Thoracic aorta (tissue), 2 donors: ENCODE measurements around the gene DAP3. TPM values are rescaled to one million over a fixed set of nuclear protein-coding genes. Genes with fewer than 3 reads are reported as not detected.

Experiments
- ATAC-seq: fragments of 150-250 bp; one replicate; pipeline ENCODE4 v1.8.0; 2017; ENCODE audit warnings: low read depth; ENCODE audit not compliant: insufficient number of reproducible peaks, low FRiP score
- DNase-seq: peaks from one replicate; pipeline ENCODE4 v3.0.0-alpha.2; 2020; ENCODE audit warnings: low spot score
- H3K27ac ChIP-seq, 2 donors: fragments of 200-600 bp; sonication (generic); 1 replicate in 1 of 2; 2 replicates in 1 of 2; pipeline ENCODE4 v1.5.1; 2016; ENCODE audit warnings: mild to moderate bottlenecking in 2 of 2, moderate library complexity in 2 of 2
- H3K27me3 ChIP-seq: fragments of 200-600 bp; sonication (generic); replicated peaks from 2 replicates; pipeline ENCODE4 v1.6.0; 2016; ENCODE audit warnings: mild to moderate bottlenecking; ENCODE audit not compliant: insufficient read depth
- H3K36me3 ChIP-seq: fragments of 200-600 bp; sonication (generic); one replicate; pipeline ENCODE4 v1.5.1; 2016
- H3K4me1 ChIP-seq, 2 donors: fragments of 200-600 bp; sonication (generic); 1 replicate in 1 of 2; 2 replicates in 1 of 2; pipeline versions ENCODE4 v1.5.1 to v1.6.0; 2016; ENCODE audit warnings: low read depth in 2 of 2, mild to moderate bottlenecking in 1 of 2; ENCODE audit not compliant: control insufficient read depth in 1 of 2
- H3K4me3 ChIP-seq: fragments of 200-600 bp; sonication (generic); 2 replicates; pipeline ENCODE4 v1.5.1; 2016; ENCODE audit warnings: mild to moderate bottlenecking
- H3K9me3 ChIP-seq: fragments of 200-600 bp; sonication (generic); 2 replicates; pipeline ENCODE4 v1.5.1; 2016
- total RNA-seq, 2 donors: library from RNA; depleted of rRNA; stranded (reverse); fragments of >200 nt; gene quantifications; one replicate each; pipeline versions ENCODE4 v1.1.0 to v1.2.3, GENCODE V29; 2016
- TF ChIP-seq, protein P1 (sequence below): fragments of 200-600 bp; sonication (generic); IDR thresholded peaks from one replicate; pipeline ENCODE4 v1.5.1; 2019; ENCODE audit warnings: antibody characterized with exemption

The DAP3 gene
- total RNA-seq, 2 donors from 2014 or later = 56.5 to 113 TPM

DNA sequence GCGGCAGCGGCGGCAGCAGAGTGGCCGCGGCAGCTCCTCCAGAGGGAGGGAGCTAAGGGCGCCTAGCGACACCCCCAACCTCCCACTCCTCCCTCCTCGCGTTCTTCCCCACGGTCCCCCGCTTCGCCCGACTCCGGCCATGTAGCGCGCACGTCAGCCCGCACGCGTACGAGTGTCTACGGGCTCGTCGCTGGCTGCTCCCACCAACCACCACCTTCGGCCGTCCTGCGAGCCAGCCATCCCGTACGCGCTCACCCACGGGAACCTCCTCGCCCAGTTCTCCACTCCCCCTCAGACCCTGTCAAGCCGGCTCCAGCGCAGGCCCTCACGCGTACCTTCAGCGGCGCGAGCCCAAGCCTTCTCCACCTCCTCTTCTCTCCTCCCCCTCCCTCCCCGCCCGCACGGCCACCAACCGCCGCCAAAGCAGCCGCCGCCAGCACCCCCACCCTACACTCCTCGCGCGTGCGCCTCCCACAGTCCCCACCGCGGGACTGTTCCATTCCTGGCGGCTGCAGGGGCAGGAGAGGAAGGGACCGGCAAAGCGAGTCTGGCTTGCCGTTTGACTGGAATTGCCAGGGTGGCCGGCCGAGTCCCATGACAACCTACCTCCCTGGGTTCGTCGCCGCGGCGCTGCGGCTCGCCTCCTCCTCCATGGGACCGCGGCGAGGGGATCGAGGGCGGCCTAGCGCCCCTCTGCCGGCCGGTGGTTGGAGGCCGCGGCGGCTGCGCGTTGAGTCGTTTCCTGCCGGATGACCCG, 389 bp upstream of the DAP3 start, which contains the start of gene YY1AP1:
Gene YY1AP1 (minus strand): TSS at position 451 of the 757 bp plus-strand sequence. CDS start 8,338 bp downstream, outside the sequence.
- DNase-seq (peak; percentile 71), ATAC-seq (peak; percentile 88)
- Histone ChIP-seq H3K27me3 (no peaks in the 10 kb centered on the region), H3K4me1 (peaks cover 24 to 46% of the 10 kb centered on the region in 2 donors), H3K9me3 (no peaks in the 10 kb centered on the region), H3K4me3 (peak within 1 kb of the TSS; percentile 92), H3K36me3 (no peaks in the 10 kb centered on the region), H3K27ac (peak within 1 kb of the TSS; percentile 97 to 99)
- TF ChIP-seq, protein P1, sequence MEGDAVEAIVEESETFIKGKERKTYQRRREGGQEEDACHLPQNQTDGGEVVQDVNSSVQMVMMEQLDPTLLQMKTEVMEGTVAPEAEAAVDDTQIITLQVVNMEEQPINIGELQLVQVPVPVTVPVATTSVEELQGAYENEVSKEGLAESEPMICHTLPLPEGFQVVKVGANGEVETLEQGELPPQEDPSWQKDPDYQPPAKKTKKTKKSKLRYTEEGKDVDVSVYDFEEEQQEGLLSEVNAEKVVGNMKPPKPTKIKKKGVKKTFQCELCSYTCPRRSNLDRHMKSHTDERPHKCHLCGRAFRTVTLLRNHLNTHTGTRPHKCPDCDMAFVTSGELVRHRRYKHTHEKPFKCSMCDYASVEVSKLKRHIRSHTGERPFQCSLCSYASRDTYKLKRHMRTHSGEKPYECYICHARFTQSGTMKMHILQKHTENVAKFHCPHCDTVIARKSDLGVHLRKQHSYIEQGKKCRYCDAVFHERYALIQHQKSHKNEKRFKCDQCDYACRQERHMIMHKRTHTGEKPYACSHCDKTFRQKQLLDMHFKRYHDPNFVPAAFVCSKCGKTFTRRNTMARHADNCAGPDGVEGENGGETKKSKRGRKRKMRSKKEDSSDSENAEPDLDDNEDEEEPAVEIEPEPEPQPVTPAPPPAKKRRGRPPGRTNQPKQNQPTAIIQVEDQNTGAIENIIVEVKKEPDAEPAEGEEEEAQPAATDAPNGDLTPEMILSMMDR = peak; percentile 35

DNA sequence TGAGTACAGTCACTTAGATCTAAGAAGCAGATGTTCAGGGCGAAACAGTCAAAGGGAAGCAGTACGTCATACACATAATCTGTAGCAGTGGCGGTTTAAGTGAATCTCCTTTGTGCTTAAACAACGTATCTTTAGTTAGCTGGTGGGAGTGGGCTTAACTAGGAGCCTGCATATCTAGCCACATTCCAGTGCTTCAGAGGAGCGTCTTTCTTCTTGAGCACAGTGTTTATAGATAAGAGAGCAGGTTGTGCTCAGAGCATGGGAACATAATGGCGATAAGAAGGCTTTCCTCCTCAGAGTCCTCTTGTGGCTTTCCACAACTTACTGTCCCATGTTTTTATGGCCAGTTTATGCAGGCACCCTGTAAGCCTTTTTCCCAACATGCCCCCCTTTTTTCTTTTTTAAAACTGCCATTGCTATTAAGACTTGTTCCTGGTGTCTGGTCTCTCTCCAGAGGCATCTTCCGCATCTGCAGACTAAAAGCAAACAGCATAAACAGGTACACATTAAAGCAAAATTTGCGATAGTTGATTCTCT, 3.2 kb downstream of the DAP3 start:
- TF ChIP-seq, protein P1 = no peak
- Histone ChIP-seq H3K27ac (no peak overlapping the region), H3K4me1 (peaks cover 11 to 15% of the 10 kb centered on the region in 2 donors), H3K9me3 (no peaks in the 10 kb centered on the region), H3K27me3 (no peaks in the 10 kb centered on the region), H3K4me3 (no peak overlapping the region), H3K36me3 (no peaks in the 10 kb centered on the region)
- ATAC-seq (no peak), DNase-seq (no peak)

DNA sequence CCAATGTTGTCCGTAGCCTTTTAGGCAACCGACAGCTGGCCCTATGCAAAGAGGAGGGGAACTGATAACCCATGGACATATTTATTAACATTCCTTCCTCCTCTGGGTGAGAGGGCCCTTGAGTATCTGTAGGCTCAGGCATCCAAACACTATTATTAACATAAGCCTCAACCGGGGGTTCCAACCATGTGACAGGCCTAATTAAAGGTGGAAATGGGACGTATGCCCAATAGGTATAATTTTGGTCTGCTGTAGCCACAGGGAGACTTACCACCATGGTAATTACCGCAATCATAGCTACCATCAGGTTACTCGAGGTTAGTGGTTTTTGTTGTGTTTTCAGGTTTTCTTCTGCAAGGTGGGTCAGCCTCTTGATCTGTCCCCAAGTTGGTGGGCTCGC, 5.3 kb downstream of the DAP3 start:
- DNase-seq (no peak), ATAC-seq (no peak)
- TF ChIP-seq, protein P1 = no peak
- H3K27me3 ChIP-seq = no peaks in the 10 kb centered on the region
- H3K4me1 ChIP-seq = peaks cover 11 to 15% of the 10 kb centered on the region in 2 donors
- H3K9me3 ChIP-seq = no peaks in the 10 kb centered on the region
- H3K36me3 ChIP-seq = no peaks in the 10 kb centered on the region
- H3K4me3 ChIP-seq = no peak overlapping the region
- no peak overlapping the region for H3K27ac ChIP-seq

DNA sequence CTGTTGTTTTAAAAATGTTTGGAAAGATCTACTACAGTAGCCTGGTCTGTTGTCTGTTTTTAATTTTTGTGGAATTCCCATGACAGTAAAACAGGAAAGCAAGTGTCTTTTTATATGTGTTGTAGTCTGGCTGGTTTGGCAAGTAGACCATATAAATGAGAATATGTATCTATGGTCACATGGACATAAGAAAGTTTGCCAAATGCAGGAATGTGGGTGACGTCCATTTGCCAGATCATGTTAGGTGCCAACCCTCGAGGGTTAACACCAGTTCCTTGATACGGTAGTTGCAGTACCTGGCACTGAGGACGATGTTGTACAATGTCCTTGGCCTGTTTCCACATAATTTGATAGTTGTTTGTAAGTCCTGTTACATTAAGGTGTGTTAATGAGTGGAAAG, 6.2 kb downstream of the DAP3 start:
- no peak overlapping the region for H3K4me3 ChIP-seq
- no peaks in the 10 kb centered on the region for H3K9me3 ChIP-seq
- no peaks in the 10 kb centered on the region for H3K27me3 ChIP-seq
- H3K4me1 ChIP-seq = peaks cover 4 to 8% of the 10 kb centered on the region in 2 donors
- H3K27ac ChIP-seq = no peak overlapping the region
- ATAC-seq (no peak), DNase-seq (no peak)
- TF ChIP-seq, protein P1 = no peak
- H3K36me3 ChIP-seq = no peaks in the 10 kb centered on the region

DNA sequence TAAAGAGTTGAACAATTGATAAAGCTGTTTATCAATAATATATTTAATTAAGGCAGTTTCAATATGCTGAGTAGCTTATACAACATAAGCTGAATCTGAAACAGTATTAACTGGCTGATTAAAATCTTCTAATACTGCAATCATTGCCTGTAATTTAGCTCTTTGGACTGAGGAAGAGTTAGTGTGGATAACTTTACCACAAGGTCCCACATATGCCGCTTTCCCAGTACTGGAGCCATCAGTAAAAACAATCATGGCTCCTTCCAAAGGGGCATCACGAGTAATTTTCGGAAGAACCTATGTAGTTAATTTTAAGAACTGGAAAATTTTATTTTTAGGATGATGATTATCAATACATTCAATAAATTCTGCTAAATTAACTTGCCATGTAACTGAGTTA, 6.7 kb downstream of the DAP3 start:
- ATAC-seq = no peak
- no peaks in the 10 kb centered on the region for H3K27me3 ChIP-seq
- H3K27ac ChIP-seq = no peak overlapping the region
- peaks cover 0 to 2% of the 10 kb centered on the region in 2 donors for H3K4me1 ChIP-seq
- no peak for DNase-seq
- no peaks in the 10 kb centered on the region for H3K36me3 ChIP-seq
- H3K4me3 ChIP-seq = no peak overlapping the region
- TF ChIP-seq, protein P1 = no peak
- H3K9me3 ChIP-seq = no peaks in the 10 kb centered on the region
